Esophagus squamous epithelium (tissue), 4 donors: ENCODE results near the gene LAMP1.

Source experiments
- POLR2A ChIP-seq, 4 donors: fragments of 450-650 bp; IDR thresholded peaks; one replicate each; pipeline ENCODE4 v1.6.1; 2017; ENCODE audit warnings: antibody characterized with exemption in 4 of 4, mild to moderate bottlenecking in 4 of 4, moderate library complexity in 3 of 4
- TF ChIP-seq, protein P1 (sequence below), 6 experiments: fragments of 450-650 bp in 4 of 6; fragments of 200-600 bp in 2 of 6; sonication (generic) in 2 of 6; IDR thresholded peaks; one replicate each; pipeline ENCODE4 v1.5.1; 2016 to 2019; ENCODE audit warnings: antibody characterized with exemption in 6 of 6, mild to moderate bottlenecking in 4 of 6, moderate library complexity in 4 of 6

GRCh38 chr13:113309473-113309872 lies 12.4 kb downstream of the LAMP1 start:
- TF ChIP-seq, protein P1, sequence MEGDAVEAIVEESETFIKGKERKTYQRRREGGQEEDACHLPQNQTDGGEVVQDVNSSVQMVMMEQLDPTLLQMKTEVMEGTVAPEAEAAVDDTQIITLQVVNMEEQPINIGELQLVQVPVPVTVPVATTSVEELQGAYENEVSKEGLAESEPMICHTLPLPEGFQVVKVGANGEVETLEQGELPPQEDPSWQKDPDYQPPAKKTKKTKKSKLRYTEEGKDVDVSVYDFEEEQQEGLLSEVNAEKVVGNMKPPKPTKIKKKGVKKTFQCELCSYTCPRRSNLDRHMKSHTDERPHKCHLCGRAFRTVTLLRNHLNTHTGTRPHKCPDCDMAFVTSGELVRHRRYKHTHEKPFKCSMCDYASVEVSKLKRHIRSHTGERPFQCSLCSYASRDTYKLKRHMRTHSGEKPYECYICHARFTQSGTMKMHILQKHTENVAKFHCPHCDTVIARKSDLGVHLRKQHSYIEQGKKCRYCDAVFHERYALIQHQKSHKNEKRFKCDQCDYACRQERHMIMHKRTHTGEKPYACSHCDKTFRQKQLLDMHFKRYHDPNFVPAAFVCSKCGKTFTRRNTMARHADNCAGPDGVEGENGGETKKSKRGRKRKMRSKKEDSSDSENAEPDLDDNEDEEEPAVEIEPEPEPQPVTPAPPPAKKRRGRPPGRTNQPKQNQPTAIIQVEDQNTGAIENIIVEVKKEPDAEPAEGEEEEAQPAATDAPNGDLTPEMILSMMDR (IDR thresholded peaks at IDR 0.05), result no peak
- TF ChIP-seq POLR2A (IDR thresholded peaks at IDR 0.05), result no peak
